ENCODE measurements around the gene PPP6R2.

PPP6R2 gene

DNA sequence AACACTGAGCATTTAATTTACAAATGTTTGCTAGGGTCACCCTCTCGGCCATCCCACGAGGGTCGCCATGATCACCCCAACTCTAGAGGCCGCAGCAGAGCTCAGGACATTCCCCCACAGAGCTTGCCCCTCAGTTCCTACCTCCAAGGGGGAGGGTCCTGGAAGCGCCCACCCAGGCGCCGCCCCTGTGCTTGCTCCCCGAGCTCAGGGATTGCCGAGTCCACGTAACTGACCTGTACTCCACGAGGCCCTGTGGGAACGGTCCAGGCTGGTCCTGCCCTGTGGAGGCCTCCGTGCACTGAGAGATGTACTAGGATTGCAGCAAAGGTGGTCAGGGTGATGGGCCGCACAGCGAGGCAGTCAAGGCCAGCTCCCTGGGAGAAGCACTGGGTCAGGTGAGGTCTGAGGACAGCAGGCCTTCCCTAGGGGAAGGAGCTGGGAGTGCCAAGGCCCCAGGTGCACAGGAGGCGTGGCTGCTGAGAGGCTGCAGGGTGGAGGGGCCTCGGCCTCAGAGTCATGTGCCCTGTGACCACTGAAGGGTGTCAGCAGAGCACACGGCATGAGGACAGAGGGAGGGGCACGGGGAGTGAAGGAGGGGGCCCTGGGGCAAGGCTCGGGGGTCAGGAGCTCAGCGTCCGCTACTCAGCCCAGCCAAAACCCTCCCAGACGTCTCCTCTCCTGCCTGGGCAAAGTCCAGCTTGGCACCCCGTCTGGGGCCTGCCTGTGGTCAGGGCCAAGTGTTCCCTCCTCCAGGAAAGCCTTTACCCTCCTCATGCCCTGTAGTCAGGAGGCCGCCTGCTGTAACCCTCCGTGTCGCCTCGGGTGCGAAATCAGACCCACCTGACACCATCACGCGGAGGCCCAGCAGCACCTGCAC lies 141.1 kb downstream of the PPP6R2 start:
- no peaks in the 10 kb centered on the region for H3K36me3 ChIP-seq (ENCODE audit: insufficient read depth, low read length)
- no peaks in the 10 kb centered on the region for H3K9me2 ChIP-seq (replicated peaks; ENCODE audit: low read depth, low read length)
- H2AFZ ChIP-seq (ENCODE audit: low read length): no peak overlapping the region
- no peaks in the 10 kb centered on the region for H3F3A ChIP-seq (ENCODE audit: low read depth)
- no peak overlapping the region for H3K4me3 ChIP-seq (ENCODE audit: low read length, poor library complexity, severe bottlenecking)
- H3K27me3 ChIP-seq (ENCODE audit: insufficient read depth, low read length, poor library complexity, severe bottlenecking): no peaks in the 10 kb centered on the region
- H3K4me1 ChIP-seq (ENCODE audit: insufficient read depth, low read length, poor library complexity, severe bottlenecking): peaks cover 3% of the 10 kb centered on the region
- no peak for TF ChIP-seq CTCF (conservative IDR thresholded peaks at IDR 0.05; ENCODE audit: low read length)
- TF ChIP-seq EZH2phosphoT487 (IDR thresholded peaks at IDR 0.05; ENCODE audit: borderline replicate concordance): no peak
- no peak overlapping the region for H3K4me2 ChIP-seq (ENCODE audit: low read depth, low read length, poor library complexity, severe bottlenecking)
- H3K9ac ChIP-seq (ENCODE audit: low read depth, low read length, poor library complexity, severe bottlenecking): no peak overlapping the region
- no peaks in the 10 kb centered on the region for H3K79me2 ChIP-seq (ENCODE audit: insufficient read depth, low read length)
- no peaks in the 10 kb centered on the region for H3K9me3 ChIP-seq (ENCODE audit: insufficient read depth, low read depth, low read length)
- H4K20me1 ChIP-seq (ENCODE audit: insufficient read depth, low read length, poor library complexity, severe bottlenecking): no peaks in the 10 kb centered on the region

- TF ChIP-seq EZH2phosphoT487 (IDR thresholded peaks at IDR 0.05; ENCODE audit: borderline replicate concordance) (no peak), CTCF (conservative IDR thresholded peaks at IDR 0.05; ENCODE audit: low read length) (no peak)
- no peaks in the 10 kb centered on the region for H3K9me2 ChIP-seq (replicated peaks; ENCODE audit: low read depth, low read length)
- H2AFZ ChIP-seq (ENCODE audit: low read length): no peak overlapping the region
- no peaks in the 10 kb centered on the region for H3F3A ChIP-seq (ENCODE audit: low read depth)
- H3K4me2 ChIP-seq (ENCODE audit: low read depth, low read length, poor library complexity, severe bottlenecking): no peak overlapping the region
- H3K79me2 ChIP-seq (ENCODE audit: insufficient read depth, low read length): no peaks in the 10 kb centered on the region
- no peaks in the 10 kb centered on the region for H4K20me1 ChIP-seq (ENCODE audit: insufficient read depth, low read length, poor library complexity, severe bottlenecking)
- H3K4me3 ChIP-seq (ENCODE audit: low read length, poor library complexity, severe bottlenecking): no peak overlapping the region
- H3K36me3 ChIP-seq (ENCODE audit: insufficient read depth, low read length): no peaks in the 10 kb centered on the region
- no peaks in the 10 kb centered on the region for H3K27me3 ChIP-seq (ENCODE audit: insufficient read depth, low read length, poor library complexity, severe bottlenecking)
- H3K4me1 ChIP-seq (ENCODE audit: insufficient read depth, low read length, poor library complexity, severe bottlenecking): peaks cover 3% of the 10 kb centered on the region
- H3K9ac ChIP-seq (ENCODE audit: low read depth, low read length, poor library complexity, severe bottlenecking): no peak overlapping the region
- H3K9me3 ChIP-seq (ENCODE audit: insufficient read depth, low read depth, low read length): no peaks in the 10 kb centered on the region
Observed at GRCh38 chr22:50485221-50486131, 142.3 kb downstream of the PPP6R2 start.

DNA sequence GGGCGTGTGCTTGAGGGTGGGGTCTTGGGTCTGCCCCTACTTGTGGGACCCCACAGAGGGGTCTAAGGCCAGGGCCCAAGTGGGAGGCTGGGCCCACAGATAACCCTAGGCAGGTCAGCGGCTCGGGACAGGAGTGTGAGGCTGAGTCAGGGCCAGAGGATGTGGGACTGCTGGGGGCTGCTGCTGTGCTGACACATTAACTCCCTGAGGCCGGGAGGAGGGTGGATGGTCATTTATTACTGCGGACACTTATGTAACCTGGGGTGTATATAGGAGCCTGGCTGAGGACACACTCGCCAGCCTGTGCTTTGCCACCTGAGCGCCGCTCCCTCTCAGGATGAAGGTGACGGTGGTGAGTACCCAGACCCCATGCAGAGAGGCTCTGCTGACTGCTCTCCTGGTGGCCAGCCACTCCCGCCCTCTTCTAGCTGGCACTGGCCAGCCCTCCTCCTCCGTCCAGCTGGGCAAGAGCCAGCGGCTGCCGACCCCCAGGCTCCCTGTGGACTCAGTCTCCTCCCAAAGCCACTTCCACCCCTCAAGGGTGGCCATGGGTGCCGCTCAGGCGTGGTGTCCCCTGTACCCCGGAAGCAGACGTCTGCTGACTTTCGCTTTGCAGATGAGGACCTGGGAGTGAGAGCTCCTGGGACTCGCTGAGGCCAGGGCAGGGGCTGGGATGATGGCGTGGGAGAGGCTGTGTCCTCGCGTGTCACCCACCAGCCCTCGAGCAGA lies 143.6 kb downstream of the PPP6R2 start, which contains the start of gene MIOX:
MIOX (plus strand) TSS at position 299 of the 729 bp plus-strand sequence; CDS start at position 338, 39 bp downstream.
- no peak within 1 kb of the TSS for H3K4me2 ChIP-seq (ENCODE audit: low read depth, low read length, poor library complexity, severe bottlenecking)
- no peaks in the 10 kb centered on the region for H3K27me3 ChIP-seq (ENCODE audit: insufficient read depth, low read length, poor library complexity, severe bottlenecking)
- H3K4me1 ChIP-seq (ENCODE audit: insufficient read depth, low read length, poor library complexity, severe bottlenecking): peaks cover 3% of the 10 kb centered on the region
- TF ChIP-seq CTCF (conservative IDR thresholded peaks at IDR 0.05; ENCODE audit: low read length): no peak
- no peak for TF ChIP-seq EZH2phosphoT487 (IDR thresholded peaks at IDR 0.05; ENCODE audit: borderline replicate concordance)
- H3K36me3 ChIP-seq (ENCODE audit: insufficient read depth, low read length): no peaks in the 10 kb centered on the region
- no peaks in the 10 kb centered on the region for H3K9me2 ChIP-seq (replicated peaks; ENCODE audit: low read depth, low read length)
- no peak within 1 kb of the TSS for H2AFZ ChIP-seq (ENCODE audit: low read length)
- no peak within 1 kb of the TSS for H3K9ac ChIP-seq (ENCODE audit: low read depth, low read length, poor library complexity, severe bottlenecking)
- H3K9me3 ChIP-seq (ENCODE audit: insufficient read depth, low read depth, low read length): no peaks in the 10 kb centered on the region
- no peaks in the 10 kb centered on the region for H3F3A ChIP-seq (ENCODE audit: low read depth)
- H3K4me3 ChIP-seq (ENCODE audit: low read length, poor library complexity, severe bottlenecking): no peak within 1 kb of the TSS
- no peaks in the 10 kb centered on the region for H3K79me2 ChIP-seq (ENCODE audit: insufficient read depth, low read length)
- H4K20me1 ChIP-seq (ENCODE audit: insufficient read depth, low read length, poor library complexity, severe bottlenecking): no peaks in the 10 kb centered on the region

Measured in Loucy (cell line).